HepG2 (cell line): ENCODE measurements around the gene CCDC88B.

ENCODE experiments used
- CHCHD3 ChIP-seq: sonication (generic); formaldehyde crosslinking; IDR thresholded peaks from 2 replicates; pipeline ENCODE4 v1.8.0; 2022; ENCODE audit warnings: mild to moderate bottlenecking, missing genetic modification reagents, moderate library complexity
- FOXK2 ChIP-seq: fragments of 450-650 bp; IDR thresholded peaks from 2 replicates; pipeline ENCODE4 v1.6.1; 2016
- NFYB ChIP-seq: sonication (generic); formaldehyde crosslinking; IDR thresholded peaks from 2 replicates; pipeline ENCODE4 v1.4.0; 2020; ENCODE audit warnings: missing genetic modification reagents
- ZBTB20 ChIP-seq: sonication (generic); formaldehyde crosslinking; IDR thresholded peaks from 2 replicates; pipeline ENCODE4 v1.8.1; 2023; ENCODE audit warnings: missing genetic modification reagents, low read depth, mild to moderate bottlenecking, borderline replicate concordance
- ZNF12 ChIP-seq: sonication (generic); formaldehyde crosslinking; IDR thresholded peaks from 2 replicates; pipeline ENCODE4 v1.5.0; 2020; ENCODE audit warnings: missing genetic modification reagents
- ZNF816 ChIP-seq: sonication (generic); formaldehyde crosslinking; IDR thresholded peaks from 2 replicates; pipeline ENCODE4 v1.8.0; 2022; ENCODE audit warnings: missing genetic modification reagents, mild to moderate bottlenecking, borderline replicate concordance
- TF ChIP-seq, protein P1 (sequence below): sonication (generic); formaldehyde crosslinking; IDR thresholded peaks from 2 replicates; pipeline ENCODE4 v1.4.0; 2020; ENCODE audit warnings: mild to moderate bottlenecking, missing genetic modification reagents
- TF ChIP-seq, protein P2 (sequence below): sonication (generic); formaldehyde crosslinking; IDR thresholded peaks from 2 replicates; pipeline ENCODE4 v1.4.0; 2020; ENCODE audit warnings: missing genetic modification reagents
- TF ChIP-seq, protein P3 (sequence below): sonication (generic); formaldehyde crosslinking; IDR thresholded peaks from 2 replicates; pipeline ENCODE4 v1.5.0; 2020; ENCODE audit warnings: mild to moderate bottlenecking, missing genetic modification reagents, moderate library complexity
- TF ChIP-seq, protein P4 (sequence below): IDR thresholded peaks from 2 replicates; pipeline ENCODE4 v1.6.1; 2012; ENCODE audit warnings: low read length, improper control_type of control experiment
- TF ChIP-seq, protein P5 (sequence below): sonication (generic); formaldehyde crosslinking; IDR thresholded peaks from 2 replicates; pipeline ENCODE4 v1.4.0; 2020; ENCODE audit warnings: missing genetic modification reagents
- TF ChIP-seq, protein P6 (sequence below): sonication (generic); formaldehyde crosslinking; IDR thresholded peaks from 2 replicates; pipeline ENCODE4 v1.5.0; 2020; ENCODE audit warnings: mild to moderate bottlenecking, missing genetic modification reagents, borderline replicate concordance
- TF ChIP-seq, protein P7 (sequence below): sonication (generic); formaldehyde crosslinking; IDR thresholded peaks from 2 replicates; pipeline ENCODE4 v1.4.0; 2020; ENCODE audit warnings: mild to moderate bottlenecking, missing genetic modification reagents

DNA sequence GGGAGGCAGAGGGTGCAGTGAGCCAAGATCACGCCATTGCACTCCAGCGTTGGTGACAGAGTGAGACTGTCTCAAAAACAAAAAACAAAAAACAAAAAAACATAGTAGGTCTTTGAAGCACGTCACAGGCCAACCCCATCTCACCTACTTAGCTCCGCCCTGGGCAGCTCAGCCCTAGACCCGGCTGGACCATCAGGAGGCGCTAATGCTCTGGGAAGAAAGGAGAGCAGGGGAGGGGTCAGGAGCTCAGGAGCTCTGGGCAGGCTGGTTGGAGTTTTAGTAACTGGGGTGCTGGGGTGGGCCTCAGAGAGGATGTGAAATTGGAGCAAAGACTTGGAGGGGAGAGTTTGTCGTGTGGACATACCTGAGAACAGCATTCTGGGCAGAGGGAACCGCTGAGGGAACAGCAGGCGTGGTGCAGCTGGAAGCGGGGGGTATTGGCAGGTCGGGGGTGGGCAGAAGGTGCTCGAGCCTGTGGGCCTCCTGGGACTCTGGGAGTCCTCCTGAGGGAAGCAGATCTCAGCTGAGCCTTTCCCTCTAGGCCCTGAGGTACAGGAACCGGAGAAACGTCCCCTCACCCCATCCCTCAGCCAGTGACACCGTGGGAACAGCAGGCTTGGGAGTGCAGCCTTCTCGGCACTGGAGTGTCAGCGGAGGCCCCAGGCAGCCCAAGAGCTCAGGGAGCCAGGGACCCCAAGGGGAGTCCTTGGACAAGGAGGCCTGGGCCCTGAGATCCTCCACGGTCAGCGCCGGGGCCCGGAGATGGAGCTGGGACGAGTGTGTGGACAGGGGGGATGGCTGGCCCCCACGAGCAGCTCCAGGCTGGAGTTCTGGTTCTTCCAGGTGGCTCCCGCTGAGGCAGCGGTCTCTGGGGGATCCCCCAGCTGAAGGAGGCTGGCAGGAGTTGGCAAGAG, 16.8 kb downstream of the CCDC88B start:
- TF ChIP-seq ZNF816 (CRISPR knock-in tag) (no peak), NFYB (CRISPR knock-in tag) (no peak), ZBTB20 (no peak), CHCHD3 (CRISPR knock-in tag) (no peak), FOXK2 (no peak), ZNF12 (CRISPR knock-in tag) (no peak)
- TF ChIP-seq, protein P1, sequence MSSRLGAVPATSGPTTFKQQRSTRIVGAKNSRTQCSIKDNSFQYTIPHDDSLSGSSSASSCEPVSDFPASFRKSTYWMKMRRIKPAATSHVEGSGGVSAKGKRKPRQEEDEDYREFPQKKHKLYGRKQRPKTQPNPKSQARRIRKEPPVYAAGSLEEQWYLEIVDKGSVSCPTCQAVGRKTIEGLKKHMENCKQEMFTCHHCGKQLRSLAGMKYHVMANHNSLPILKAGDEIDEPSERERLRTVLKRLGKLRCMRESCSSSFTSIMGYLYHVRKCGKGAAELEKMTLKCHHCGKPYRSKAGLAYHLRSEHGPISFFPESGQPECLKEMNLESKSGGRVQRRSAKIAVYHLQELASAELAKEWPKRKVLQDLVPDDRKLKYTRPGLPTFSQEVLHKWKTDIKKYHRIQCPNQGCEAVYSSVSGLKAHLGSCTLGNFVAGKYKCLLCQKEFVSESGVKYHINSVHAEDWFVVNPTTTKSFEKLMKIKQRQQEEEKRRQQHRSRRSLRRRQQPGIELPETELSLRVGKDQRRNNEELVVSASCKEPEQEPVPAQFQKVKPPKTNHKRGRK (CRISPR knock-in tag): no peak
- TF ChIP-seq, protein P2, sequence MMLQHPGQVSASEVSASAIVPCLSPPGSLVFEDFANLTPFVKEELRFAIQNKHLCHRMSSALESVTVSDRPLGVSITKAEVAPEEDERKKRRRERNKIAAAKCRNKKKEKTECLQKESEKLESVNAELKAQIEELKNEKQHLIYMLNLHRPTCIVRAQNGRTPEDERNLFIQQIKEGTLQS (CRISPR knock-in tag): no peak
- TF ChIP-seq, protein P3, sequence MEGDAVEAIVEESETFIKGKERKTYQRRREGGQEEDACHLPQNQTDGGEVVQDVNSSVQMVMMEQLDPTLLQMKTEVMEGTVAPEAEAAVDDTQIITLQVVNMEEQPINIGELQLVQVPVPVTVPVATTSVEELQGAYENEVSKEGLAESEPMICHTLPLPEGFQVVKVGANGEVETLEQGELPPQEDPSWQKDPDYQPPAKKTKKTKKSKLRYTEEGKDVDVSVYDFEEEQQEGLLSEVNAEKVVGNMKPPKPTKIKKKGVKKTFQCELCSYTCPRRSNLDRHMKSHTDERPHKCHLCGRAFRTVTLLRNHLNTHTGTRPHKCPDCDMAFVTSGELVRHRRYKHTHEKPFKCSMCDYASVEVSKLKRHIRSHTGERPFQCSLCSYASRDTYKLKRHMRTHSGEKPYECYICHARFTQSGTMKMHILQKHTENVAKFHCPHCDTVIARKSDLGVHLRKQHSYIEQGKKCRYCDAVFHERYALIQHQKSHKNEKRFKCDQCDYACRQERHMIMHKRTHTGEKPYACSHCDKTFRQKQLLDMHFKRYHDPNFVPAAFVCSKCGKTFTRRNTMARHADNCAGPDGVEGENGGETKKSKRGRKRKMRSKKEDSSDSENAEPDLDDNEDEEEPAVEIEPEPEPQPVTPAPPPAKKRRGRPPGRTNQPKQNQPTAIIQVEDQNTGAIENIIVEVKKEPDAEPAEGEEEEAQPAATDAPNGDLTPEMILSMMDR (CRISPR knock-in tag): peak; percentile 71
- TF ChIP-seq, protein P4, sequence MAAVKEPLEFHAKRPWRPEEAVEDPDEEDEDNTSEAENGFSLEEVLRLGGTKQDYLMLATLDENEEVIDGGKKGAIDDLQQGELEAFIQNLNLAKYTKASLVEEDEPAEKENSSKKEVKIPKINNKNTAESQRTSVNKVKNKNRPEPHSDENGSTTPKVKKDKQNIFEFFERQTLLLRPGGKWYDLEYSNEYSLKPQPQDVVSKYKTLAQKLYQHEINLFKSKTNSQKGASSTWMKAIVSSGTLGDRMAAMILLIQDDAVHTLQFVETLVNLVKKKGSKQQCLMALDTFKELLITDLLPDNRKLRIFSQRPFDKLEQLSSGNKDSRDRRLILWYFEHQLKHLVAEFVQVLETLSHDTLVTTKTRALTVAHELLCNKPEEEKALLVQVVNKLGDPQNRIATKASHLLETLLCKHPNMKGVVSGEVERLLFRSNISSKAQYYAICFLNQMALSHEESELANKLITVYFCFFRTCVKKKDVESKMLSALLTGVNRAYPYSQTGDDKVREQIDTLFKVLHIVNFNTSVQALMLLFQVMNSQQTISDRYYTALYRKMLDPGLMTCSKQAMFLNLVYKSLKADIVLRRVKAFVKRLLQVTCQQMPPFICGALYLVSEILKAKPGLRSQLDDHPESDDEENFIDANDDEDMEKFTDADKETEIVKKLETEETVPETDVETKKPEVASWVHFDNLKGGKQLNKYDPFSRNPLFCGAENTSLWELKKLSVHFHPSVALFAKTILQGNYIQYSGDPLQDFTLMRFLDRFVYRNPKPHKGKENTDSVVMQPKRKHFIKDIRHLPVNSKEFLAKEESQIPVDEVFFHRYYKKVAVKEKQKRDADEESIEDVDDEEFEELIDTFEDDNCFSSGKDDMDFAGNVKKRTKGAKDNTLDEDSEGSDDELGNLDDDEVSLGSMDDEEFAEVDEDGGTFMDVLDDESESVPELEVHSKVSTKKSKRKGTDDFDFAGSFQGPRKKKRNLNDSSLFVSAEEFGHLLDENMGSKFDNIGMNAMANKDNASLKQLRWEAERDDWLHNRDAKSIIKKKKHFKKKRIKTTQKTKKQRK: no peak
- TF ChIP-seq, protein P5, sequence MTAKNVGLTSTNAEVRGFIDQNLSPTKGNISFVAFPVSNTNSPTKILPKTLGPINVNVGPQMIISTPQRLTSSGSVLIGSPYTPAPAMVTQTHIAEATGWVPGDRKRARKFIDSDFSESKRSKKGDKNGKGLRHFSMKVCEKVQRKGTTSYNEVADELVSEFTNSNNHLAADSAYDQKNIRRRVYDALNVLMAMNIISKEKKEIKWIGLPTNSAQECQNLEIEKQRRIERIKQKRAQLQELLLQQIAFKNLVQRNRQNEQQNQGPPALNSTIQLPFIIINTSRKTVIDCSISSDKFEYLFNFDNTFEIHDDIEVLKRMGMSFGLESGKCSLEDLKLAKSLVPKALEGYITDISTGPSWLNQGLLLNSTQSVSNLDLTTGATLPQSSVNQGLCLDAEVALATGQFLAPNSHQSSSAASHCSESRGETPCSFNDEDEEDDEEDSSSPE: no peak
- TF ChIP-seq, protein P6, sequence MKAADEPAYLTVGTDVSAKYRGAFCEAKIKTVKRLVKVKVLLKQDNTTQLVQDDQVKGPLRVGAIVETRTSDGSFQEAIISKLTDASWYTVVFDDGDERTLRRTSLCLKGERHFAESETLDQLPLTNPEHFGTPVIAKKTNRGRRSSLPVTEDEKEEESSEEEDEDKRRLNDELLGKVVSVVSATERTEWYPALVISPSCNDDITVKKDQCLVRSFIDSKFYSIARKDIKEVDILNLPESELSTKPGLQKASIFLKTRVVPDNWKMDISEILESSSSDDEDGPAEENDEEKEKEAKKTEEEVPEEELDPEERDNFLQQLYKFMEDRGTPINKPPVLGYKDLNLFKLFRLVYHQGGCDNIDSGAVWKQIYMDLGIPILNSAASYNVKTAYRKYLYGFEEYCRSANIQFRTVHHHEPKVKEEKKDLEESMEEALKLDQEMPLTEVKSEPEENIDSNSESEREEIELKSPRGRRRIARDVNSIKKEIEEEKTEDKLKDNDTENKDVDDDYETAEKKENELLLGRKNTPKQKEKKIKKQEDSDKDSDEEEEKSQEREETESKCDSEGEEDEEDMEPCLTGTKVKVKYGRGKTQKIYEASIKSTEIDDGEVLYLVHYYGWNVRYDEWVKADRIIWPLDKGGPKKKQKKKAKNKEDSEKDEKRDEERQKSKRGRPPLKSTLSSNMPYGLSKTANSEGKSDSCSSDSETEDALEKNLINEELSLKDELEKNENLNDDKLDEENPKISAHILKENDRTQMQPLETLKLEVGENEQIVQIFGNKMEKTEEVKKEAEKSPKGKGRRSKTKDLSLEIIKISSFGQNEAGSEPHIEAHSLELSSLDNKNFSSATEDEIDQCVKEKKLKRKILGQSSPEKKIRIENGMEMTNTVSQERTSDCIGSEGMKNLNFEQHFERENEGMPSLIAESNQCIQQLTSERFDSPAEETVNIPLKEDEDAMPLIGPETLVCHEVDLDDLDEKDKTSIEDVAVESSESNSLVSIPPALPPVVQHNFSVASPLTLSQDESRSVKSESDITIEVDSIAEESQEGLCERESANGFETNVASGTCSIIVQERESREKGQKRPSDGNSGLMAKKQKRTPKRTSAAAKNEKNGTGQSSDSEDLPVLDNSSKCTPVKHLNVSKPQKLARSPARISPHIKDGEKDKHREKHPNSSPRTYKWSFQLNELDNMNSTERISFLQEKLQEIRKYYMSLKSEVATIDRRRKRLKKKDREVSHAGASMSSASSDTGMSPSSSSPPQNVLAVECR (CRISPR knock-in tag): no peak
- TF ChIP-seq, protein P7, sequence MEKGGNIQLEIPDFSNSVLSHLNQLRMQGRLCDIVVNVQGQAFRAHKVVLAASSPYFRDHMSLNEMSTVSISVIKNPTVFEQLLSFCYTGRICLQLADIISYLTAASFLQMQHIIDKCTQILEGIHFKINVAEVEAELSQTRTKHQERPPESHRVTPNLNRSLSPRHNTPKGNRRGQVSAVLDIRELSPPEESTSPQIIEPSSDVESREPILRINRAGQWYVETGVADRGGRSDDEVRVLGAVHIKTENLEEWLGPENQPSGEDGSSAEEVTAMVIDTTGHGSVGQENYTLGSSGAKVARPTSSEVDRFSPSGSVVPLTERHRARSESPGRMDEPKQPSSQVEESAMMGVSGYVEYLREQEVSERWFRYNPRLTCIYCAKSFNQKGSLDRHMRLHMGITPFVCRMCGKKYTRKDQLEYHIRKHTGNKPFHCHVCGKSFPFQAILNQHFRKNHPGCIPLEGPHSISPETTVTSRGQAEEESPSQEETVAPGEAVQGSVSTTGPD: no peak
